Psoas muscle (tissue), 8 donors: ENCODE measurements around the gene DDAH2. TPM values are rescaled to one million over a fixed set of nuclear protein-coding genes. Genes with fewer than 3 reads are reported as not detected.

Experiments
- ATAC-seq, 4 donors: fragments of 200-7000 bp; cut with Tn5 transposase; one replicate each; pipeline ENCODE4 v1.9.1; 2020; ENCODE audit warnings: moderate library complexity in 3 of 4, mild to moderate bottlenecking in 2 of 4
- DNase-seq, 2 donors: peaks; one replicate each; pipeline ENCODE4 v3.0.0-alpha.2; 2020
- H3K27ac ChIP-seq: fragments of 200-600 bp; one replicate; pipeline ENCODE4 v1.8.0; 2022
- H3K27me3 ChIP-seq, 3 donors: fragments of 200-600 bp in 1 of 3; one replicate each; pipeline versions ENCODE4 v1.6.1 to v1.8.0; 2013 to 2022; ENCODE audit warnings: low read length in 2 of 3, mild to moderate bottlenecking in 2 of 3, moderate library complexity in 1 of 3; ENCODE audit not compliant: insufficient read depth in 3 of 3
- H3K36me3 ChIP-seq, 2 donors: fragments of 200-600 bp in 1 of 2; one replicate each; pipeline versions ENCODE4 v1.6.1 to v1.8.0; 2013 to 2022; ENCODE audit warnings: low read depth in 1 of 2, mild to moderate bottlenecking in 1 of 2, moderate library complexity in 1 of 2; ENCODE audit not compliant: insufficient read depth in 1 of 2
- H3K4me1 ChIP-seq: fragments of 200-600 bp; one replicate; pipeline ENCODE4 v1.8.0; 2022
- H3K4me3 ChIP-seq: fragments of 200-600 bp; one replicate; pipeline ENCODE4 v1.8.0; 2022; ENCODE audit warnings: mild to moderate bottlenecking
- H3K9me3 ChIP-seq: fragments of 200-600 bp; one replicate; pipeline ENCODE4 v1.8.0; 2022
- CTCF ChIP-seq: fragments of 200-600 bp; IDR thresholded peaks from one replicate; pipeline ENCODE4 v1.8.0; 2022; ENCODE audit warnings: antibody characterized with exemption
- WGBS, 3 donors: extraction: QIAGEN DNeasy Blood & Tissue Kit; methylation state at CpG; one replicate each; pipeline versions ENCODE4 v1.1.6 to v1.1.7; 2013; 5-methylcytosine and 5-hydroxymethylcytosine counted together
- intact Hi-C, 2 donors: fragments of 100-400 bp; cut with DNase I; formaldehyde crosslinking; loops; one replicate each; pipeline versions ENCODE4 v1.11.0 to v1.14.2; 2022
- polyA plus RNA-seq, 3 donors: library from polyadenylated mRNA; stranded (reverse); fragments of 200-250 nt; gene quantifications; one replicate each; pipeline ENCODE4 v1.2.3, GENCODE V29; 2013
- total RNA-seq, 4 donors: library from RNA; stranded (reverse); fragmentation: NEBNext Ultra II Directional in 2 of 4; extraction: Animal tissue kit (Norgen Biotek cat#: 25700) in 2 of 4; gene quantifications; one replicate each; pipeline versions ENCODE4 v1.2.1 to v1.2.4, GENCODE V29; 2021 to 2023
- donor health status: healthy with polysubstance abuse.
- donor health status: DM: no; HTN: no; CAD: no; lungs with moderate emphysema.
- donor health status: Bipolar disorder and iron deficiency.
- donor health status: healthy.
- donor health status: DM: yes; HTN: yes; CAD: no.
- donor health status: DM: no; HTN: no; CAD: no.
- donor health status: DM: no; HTN: no; CAD: no.
- donor health status: DM: yes; HTN: yes; CAD: no.

Gene DDAH2
- total and polyA plus RNA-seq, 7 donors, result 6.3 to 16.2 (median 11.1) TPM

GRCh38 chr6:31683591-31683990 is 45.5 kb downstream of the DDAH2 start:
- H3K9me3 ChIP-seq, result no peaks in the 10 kb centered on the region
- peaks cover 8% of the 10 kb centered on the region for H3K4me1 ChIP-seq
- DNase-seq, result no peak
- intact Hi-C loops, result loop anchor here (5.0 to 10.0 kb wide), 5 partner anchors 84 to 269 kb away; partner anchors contain the start of gene NEU1 (in 1 of the 2)
- no peak for ATAC-seq
- TF ChIP-seq CTCF, result no peak
- H3K36me3 ChIP-seq, result peaks cover 0 to 46% of the 10 kb centered on the region in 2 donors
- H3K27me3 ChIP-seq, result no peaks in the 10 kb centered on the region
- H3K4me3 ChIP-seq, result no peak overlapping the region
- no peak overlapping the region for H3K27ac ChIP-seq
- 68 to 82% (median 71%) methylated on average over 13 of the region's 13 CpGs for WGBS, 3 donors

- TF ChIP-seq CTCF, result no peak
- Histone ChIP-seq H3K9me3 (no peaks in the 10 kb centered on the region), H3K4me1 (peaks cover 8% of the 10 kb centered on the region), H3K36me3 (peaks cover 0 to 23% of the 10 kb centered on the region in 2 donors), H3K4me3 (peak overlapping the region; percentile 70), H3K27me3 (no peaks in the 10 kb centered on the region), H3K27ac (peak overlapping the region; percentile 13)
- intact Hi-C loops, result loop anchor here (2.0 to 10.0 kb wide), 6 partner anchors 86 to 271 kb away; partner anchors contain the start of gene NEU1 (in 1 of the 2)
- ATAC-seq (peak; percentile 45 to 76 (median 52)), DNase-seq (peak; percentile 36 to 67)
- WGBS, 3 donors, result 1 to 3% (median 1%) methylated on average over 40 of the region's 40 CpGs
Measured at GRCh38 chr6:31681135-31681671, 47.9 kb downstream of the DDAH2 start.

- peak; percentile 82 to 91 for DNase-seq
- Histone ChIP-seq H3K4me3 (peak within 1 kb of the TSS; percentile 70), H3K27me3 (no peaks in the 10 kb centered on the region), H3K4me1 (peaks cover 8% of the 10 kb centered on the region), H3K36me3 (peaks cover 0 to 16% of the 10 kb centered on the region in 2 donors), H3K9me3 (no peaks in the 10 kb centered on the region), H3K27ac (peak within 1 kb of the TSS; percentile 13)
- WGBS, 3 donors, result 9 to 12% (median 11%) methylated on average over 17 of the region's 17 CpGs
- intact Hi-C loops, result loop anchor here (2.0 to 10.0 kb wide), 6 partner anchors 87 to 272 kb away; partner anchors contain the start of gene NEU1 (in 1 of the 2)
- peak; percentile 71 for TF ChIP-seq CTCF
- peak; percentile 90 to 96 (median 94) for ATAC-seq
Measured at GRCh38 chr6:31680226-31681134, 48.6 kb downstream of the DDAH2 start, which contains the start of gene LY6G5C. LY6G5C (minus strand) TSS chr6:31681067; CDS start chr6:31680373, 694 bp downstream.

GRCh38 chr6:31677955-31678354 is 51.1 kb downstream of the DDAH2 start:
- H3K4me3 ChIP-seq, result no peak overlapping the region
- no peak for TF ChIP-seq CTCF
- WGBS, 3 donors, result 54 to 68% (median 57%) methylated on average over 8 of the region's 8 CpGs
- intact Hi-C loops, result no loop called here
- H3K36me3 ChIP-seq, result peaks cover 0 to 18% of the 10 kb centered on the region in 2 donors
- ATAC-seq (no peak), DNase-seq (no peak)
- H3K4me1 ChIP-seq, result peaks cover 8% of the 10 kb centered on the region
- H3K27ac ChIP-seq, result no peak overlapping the region
- H3K9me3 ChIP-seq, result no peaks in the 10 kb centered on the region
- H3K27me3 ChIP-seq, result no peaks in the 10 kb centered on the region

Other genes starting within 250 kb of the DDAH2 start
Only the 30 nearest of the 42 such genes appear.
- not detected for gene LTA, start 157.0 kb downstream of the DDAH2 start, total RNA-seq
- under 1 TPM in 2 of 3 donors, not detected in 1; 0.05 to 0.10 TPM for gene LTA, start 157.0 kb downstream of the DDAH2 start, polyA plus RNA-seq
- under 1 TPM in 3 of 4 donors, not detected in 1; 0.34 to 0.81 (median 0.61) TPM for gene TNF, start 153.7 kb downstream of the DDAH2 start, total RNA-seq
- gene TNF, start 153.7 kb downstream of the DDAH2 start, polyA plus RNA-seq, result under 1 TPM in 2 of 3 donors, not detected in 1; 0.09 TPM
- under 1 TPM; 0.69 to 0.79 (median 0.74) TPM for gene LTB, start 146.9 kb downstream of the DDAH2 start, total RNA-seq
- gene LTB, start 146.9 kb downstream of the DDAH2 start, polyA plus RNA-seq, result 1 to 10 TPM in 1 of 3 donors, under 1 TPM in 2; 0.08 to 1.0 (median 0.17) TPM
- gene LST1, start 143.0 kb downstream of the DDAH2 start, total RNA-seq, result 1 to 10 TPM; 1.8 to 5.6 (median 3.1) TPM
- 1 to 10 TPM; 1.2 to 1.8 (median 1.7) TPM for gene LST1, start 143.0 kb downstream of the DDAH2 start, polyA plus RNA-seq
- not detected for gene NCR3, start 136.3 kb downstream of the DDAH2 start, total RNA-seq
- under 1 TPM in 2 of 3 donors, not detected in 1; 0.08 to 0.20 TPM for gene NCR3, start 136.3 kb downstream of the DDAH2 start, polyA plus RNA-seq
- gene AIF1, start 114.1 kb downstream of the DDAH2 start, total RNA-seq, result 1 to 10 TPM; 2.6 to 9.5 (median 4.6) TPM
- gene AIF1, start 114.1 kb downstream of the DDAH2 start, polyA plus RNA-seq, result 10 to 100 TPM in 1 of 3 donors, 1 to 10 TPM in 2; 4.9 to 11.3 (median 5.7) TPM
- 100 to 1,000 TPM in 1 of 4 donors, 10 to 100 TPM in 3; 80.1 to 116 (median 81.7) TPM for gene PRRC2A, start 108.6 kb downstream of the DDAH2 start, total RNA-seq
- 100 to 1,000 TPM in 1 of 3 donors, 10 to 100 TPM in 2; 60.2 to 119 (median 65.3) TPM for gene PRRC2A, start 108.6 kb downstream of the DDAH2 start, polyA plus RNA-seq
- 100 to 1,000 TPM; 317 to 370 (median 341) TPM for gene BAG6, start 76.6 kb downstream of the DDAH2 start, total RNA-seq
- 100 to 1,000 TPM; 294 to 419 (median 302) TPM for gene BAG6, start 76.6 kb downstream of the DDAH2 start, polyA plus RNA-seq
- gene APOM, start 73.4 kb downstream of the DDAH2 start, total RNA-seq, result 1 to 10 TPM; 1.9 to 3.0 (median 2.3) TPM
- gene APOM, start 73.4 kb downstream of the DDAH2 start, polyA plus RNA-seq, result 1 to 10 TPM; 1.8 to 3.5 (median 2.0) TPM
- gene C6orf47, start 68.5 kb downstream of the DDAH2 start, total RNA-seq, result 10 to 100 TPM; 13.5 to 21.2 (median 16.1) TPM
- 10 to 100 TPM; 19.4 to 36.0 (median 22.9) TPM for gene C6orf47, start 68.5 kb downstream of the DDAH2 start, polyA plus RNA-seq
- 10 to 100 TPM; 13.6 to 22.6 (median 15.3) TPM for gene GPANK1, start 64.3 kb downstream of the DDAH2 start, total RNA-seq
- 10 to 100 TPM; 23.5 to 49.7 (median 24.2) TPM for gene GPANK1, start 64.3 kb downstream of the DDAH2 start, polyA plus RNA-seq
- gene CSNK2B, start 63.2 kb downstream of the DDAH2 start, total RNA-seq, result 100 to 1,000 TPM; 102 to 129 (median 103) TPM
- 100 to 1,000 TPM; 151 to 208 (median 160) TPM for gene CSNK2B, start 63.2 kb downstream of the DDAH2 start, polyA plus RNA-seq
- 1 to 10 TPM; 1.7 to 8.4 (median 3.0) TPM for gene LY6G5B, start 59.3 kb downstream of the DDAH2 start, total RNA-seq
- 1 to 10 TPM; 2.5 to 2.9 (median 2.9) TPM for gene LY6G5B, start 59.3 kb downstream of the DDAH2 start, polyA plus RNA-seq
- 1 to 10 TPM in 3 of 4 donors, under 1 TPM in 1; 0.75 to 3.2 (median 2.3) TPM for gene LY6G5C, start 48.2 kb downstream of the DDAH2 start, total RNA-seq
- 1 to 10 TPM; 1.4 to 2.3 (median 1.9) TPM for gene LY6G5C, start 48.2 kb downstream of the DDAH2 start, polyA plus RNA-seq
- 10 to 100 TPM; 26.6 to 36.5 (median 30.5) TPM for gene ABHD16A, start 26.0 kb downstream of the DDAH2 start, total RNA-seq
- 10 to 100 TPM; 34.4 to 56.6 (median 50.0) TPM for gene ABHD16A, start 26.0 kb downstream of the DDAH2 start, polyA plus RNA-seq
- not detected for gene LY6G6F, start 22.4 kb downstream of the DDAH2 start, total RNA-seq
- under 1 TPM in 1 of 3 donors, not detected in 2; 0.05 TPM for gene LY6G6F, start 22.4 kb downstream of the DDAH2 start, polyA plus RNA-seq
- not detected for gene LY6G6D, start 14.0 kb downstream of the DDAH2 start, total RNA-seq
- not detected for gene LY6G6D, start 14.0 kb downstream of the DDAH2 start, polyA plus RNA-seq
- not detected for gene LY6G6C, start 7.6 kb downstream of the DDAH2 start, total RNA-seq
- gene LY6G6C, start 7.6 kb downstream of the DDAH2 start, polyA plus RNA-seq, result not detected
- under 1 TPM; 0.10 to 0.37 (median 0.22) TPM for gene MPIG6B, start 5.9 kb downstream of the DDAH2 start, total RNA-seq
- gene MPIG6B, start 5.9 kb downstream of the DDAH2 start, polyA plus RNA-seq, result under 1 TPM in 1 of 3 donors, not detected in 2; 0.04 TPM
- 10 to 100 TPM; 29.1 to 51.2 (median 41.9) TPM for gene CLIC1, start 7.2 kb upstream of the DDAH2 start, total RNA-seq
- 10 to 100 TPM; 20.6 to 85.9 (median 35.1) TPM for gene CLIC1, start 7.2 kb upstream of the DDAH2 start, polyA plus RNA-seq
- gene MSH5, start 10.7 kb upstream of the DDAH2 start, total RNA-seq, result 1 to 10 TPM; 1.7 to 3.0 (median 1.8) TPM
- gene MSH5, start 10.7 kb upstream of the DDAH2 start, polyA plus RNA-seq, result 1 to 10 TPM; 1.4 to 2.7 (median 1.7) TPM
- under 1 TPM in 1 of 4 donors, not detected in 3; 0.59 TPM for gene SAPCD1, start 33.4 kb upstream of the DDAH2 start, total RNA-seq
- gene SAPCD1, start 33.4 kb upstream of the DDAH2 start, polyA plus RNA-seq, result under 1 TPM; 0.13 to 0.78 (median 0.23) TPM
- 1 to 10 TPM; 5.2 to 8.0 (median 7.5) TPM for gene VWA7, start 48.0 kb upstream of the DDAH2 start, total RNA-seq
- gene VWA7, start 48.0 kb upstream of the DDAH2 start, polyA plus RNA-seq, result 1 to 10 TPM in 2 of 3 donors, under 1 TPM in 1; 0.76 to 3.5 (median 1.8) TPM
- gene VARS1, start 66.5 kb upstream of the DDAH2 start, total RNA-seq, result 100 to 1,000 TPM in 1 of 4 donors, 10 to 100 TPM in 3; 53.2 to 108 (median 76.1) TPM
- gene VARS1, start 66.5 kb upstream of the DDAH2 start, polyA plus RNA-seq, result 10 to 100 TPM; 43.9 to 70.4 (median 57.4) TPM
- 10 to 100 TPM; 19.5 to 42.9 (median 28.7) TPM for gene LSM2, start 77.7 kb upstream of the DDAH2 start, total RNA-seq
- gene LSM2, start 77.7 kb upstream of the DDAH2 start, polyA plus RNA-seq, result 10 to 100 TPM; 35.3 to 92.1 (median 44.2) TPM
- gene HSPA1L, start 86.0 kb upstream of the DDAH2 start, total RNA-seq, result 1 to 10 TPM; 2.5 to 6.2 (median 4.4) TPM
- 10 to 100 TPM in 1 of 3 donors, 1 to 10 TPM in 1, under 1 TPM in 1; 0.86 to 23.1 (median 3.3) TPM for gene HSPA1L, start 86.0 kb upstream of the DDAH2 start, polyA plus RNA-seq
- gene HSPA1A, start 86.2 kb upstream of the DDAH2 start, total RNA-seq, result 100 to 1,000 TPM; 241 to 940 (median 407) TPM
- gene HSPA1A, start 86.2 kb upstream of the DDAH2 start, polyA plus RNA-seq, result 100 to 1,000 TPM in 2 of 3 donors, 10 to 100 TPM in 1; 37.1 to 319 (median 203) TPM
- 100 to 1,000 TPM; 199 to 721 (median 347) TPM for gene HSPA1B, start 98.4 kb upstream of the DDAH2 start, total RNA-seq
- 100 to 1,000 TPM in 2 of 3 donors, 10 to 100 TPM in 1; 19.4 to 148 (median 104) TPM for gene HSPA1B, start 98.4 kb upstream of the DDAH2 start, polyA plus RNA-seq
- gene NEU1, start 133.5 kb upstream of the DDAH2 start, total RNA-seq, result 10 to 100 TPM; 14.2 to 20.6 (median 18.6) TPM
- gene NEU1, start 133.5 kb upstream of the DDAH2 start, polyA plus RNA-seq, result 10 to 100 TPM; 25.2 to 39.8 (median 29.4) TPM
- gene SLC44A4, start 149.7 kb upstream of the DDAH2 start, total RNA-seq, result under 1 TPM in 2 of 4 donors, not detected in 2; 0.23 to 0.24 TPM
- under 1 TPM; 0.03 to 0.14 (median 0.08) TPM for gene SLC44A4, start 149.7 kb upstream of the DDAH2 start, polyA plus RNA-seq